Effector memory CD4-positive, alpha-beta T cell (primary cell): ENCODE measurements around the gene ZNF326.
A peak's percentile ranks its signal among the peaks of the same experiment; 100 is the strongest.
"Not testable (repeated sequence)": the region's sequence is repeated elsewhere in the genome, so short reads cannot be mapped to it uniquely, and the experiment has no call there.

ENCODE experiments used
- DNase-seq, 3 donors: peaks; one replicate each; pipeline ENCODE4 v3.0.0-alpha.2; 2020
- H3K27ac ChIP-seq: 2 replicates; pipeline ENCODE4 v1.7.0; 2013; ENCODE audit warnings: mild to moderate bottlenecking, low read length, moderate library complexity; ENCODE audit not compliant: insufficient read depth, poor library complexity, severe bottlenecking
- H3K27me3 ChIP-seq: replicated peaks from 2 replicates; pipeline ENCODE4 v1.7.0; 2013; ENCODE audit warnings: mild to moderate bottlenecking, low read length; ENCODE audit not compliant: insufficient read depth, control insufficient read depth, poor library complexity, severe bottlenecking
- H3K36me3 ChIP-seq: 2 replicates; pipeline ENCODE4 v1.7.0; 2013; ENCODE audit warnings: mild to moderate bottlenecking, low read length, moderate library complexity; ENCODE audit not compliant: control insufficient read depth, insufficient read depth
- H3K4me1 ChIP-seq: 2 replicates; pipeline ENCODE4 v1.7.0; 2013; ENCODE audit warnings: low read length, mild to moderate bottlenecking; ENCODE audit not compliant: control insufficient read depth, insufficient read depth, poor library complexity, severe bottlenecking
- H3K4me3 ChIP-seq: 2 replicates; pipeline ENCODE4 v1.7.0; 2013; ENCODE audit warnings: low read length, low read depth, mild to moderate bottlenecking; ENCODE audit not compliant: insufficient read depth, poor library complexity, severe bottlenecking
- H3K9me3 ChIP-seq: 2 replicates; pipeline ENCODE4 v1.7.0; 2013; ENCODE audit warnings: mild to moderate bottlenecking, low read length, moderate library complexity; ENCODE audit not compliant: control insufficient read depth

Gene ZNF326

GRCh38 chr1:89982846-89983245 lies 12.1 kb upstream of the ZNF326 start:
- H3K9me3 ChIP-seq, H3K27ac ChIP-seq, H3K27me3 ChIP-seq, H3K4me3 ChIP-seq, DNase-seq, H3K36me3 ChIP-seq, H3K4me1 ChIP-seq: not testable (repeated sequence)

GRCh38 chr1:89984564-89985116 lies 10.3 kb upstream of the ZNF326 start:
- not testable (repeated sequence) for H3K4me1 ChIP-seq, H3K9me3 ChIP-seq, DNase-seq, H3K27ac ChIP-seq, H3K27me3 ChIP-seq, H3K4me3 ChIP-seq, H3K36me3 ChIP-seq

- Histone ChIP-seq H3K27me3 (no peaks in the 10 kb centered on the region), H3K4me3 (no peak overlapping the region), H3K9me3 (no peaks in the 10 kb centered on the region), H3K27ac (no peak overlapping the region), H3K36me3 (no peaks in the 10 kb centered on the region), H3K4me1 (no peaks in the 10 kb centered on the region)
- no peak for DNase-seq
These were observed 8.9 kb upstream of the ZNF326 start for GRCh38 chr1:89986020-89986419.

- Histone ChIP-seq H3K9me3 (no peaks in the 10 kb centered on the region), H3K27ac (no peak overlapping the region), H3K36me3 (no peaks in the 10 kb centered on the region), H3K4me3 (no peak overlapping the region), H3K4me1 (no peaks in the 10 kb centered on the region), H3K27me3 (no peaks in the 10 kb centered on the region)
- peak in 2 of 3 donors; percentile 9 to 24 for DNase-seq
These were observed 7.6 kb upstream of the ZNF326 start for GRCh38 chr1:89987159-89987819.

- Histone ChIP-seq H3K36me3 (no peaks in the 10 kb centered on the region), H3K27me3 (no peaks in the 10 kb centered on the region), H3K9me3 (no peaks in the 10 kb centered on the region)
These were observed 5.8 kb upstream of the ZNF326 start for GRCh38 chr1:89989099-89989498.

GRCh38 chr1:89989799-89990198 lies 5.1 kb upstream of the ZNF326 start:
- Histone ChIP-seq H3K36me3 (no peaks in the 10 kb centered on the region), H3K27me3 (no peaks in the 10 kb centered on the region), H3K4me1 (no peaks in the 10 kb centered on the region), H3K4me3 (no peak overlapping the region), H3K9me3 (no peaks in the 10 kb centered on the region), H3K27ac (no peak overlapping the region)
- no peak for DNase-seq

More at GRCh38 chr1:89989099-89989498, 5.8 kb upstream of the ZNF326 start:
- no peak for DNase-seq
- Histone ChIP-seq H3K4me1 (no peaks in the 10 kb centered on the region), H3K27ac (no peak overlapping the region), H3K4me3 (no peak overlapping the region)

GRCh38 chr1:89990976-89991831 lies 3.7 kb upstream of the ZNF326 start:
- no peaks in the 10 kb centered on the region for H3K36me3 ChIP-seq
- DNase-seq = no peak
- H3K27ac ChIP-seq = no peak overlapping the region
- no peaks in the 10 kb centered on the region for H3K27me3 ChIP-seq
- no peak overlapping the region for H3K4me3 ChIP-seq
- no peaks in the 10 kb centered on the region for H3K4me1 ChIP-seq
- H3K9me3 ChIP-seq = no peaks in the 10 kb centered on the region

GRCh38 chr1:89993541-89993940 lies 1.4 kb upstream of the ZNF326 start:
- H3K9me3 ChIP-seq = no peaks in the 10 kb centered on the region
- no peak overlapping the region for H3K4me3 ChIP-seq
- H3K27ac ChIP-seq = no peak overlapping the region
- no peak for DNase-seq
- H3K36me3 ChIP-seq = no peaks in the 10 kb centered on the region
- peaks cover 8% of the 10 kb centered on the region for H3K4me1 ChIP-seq
- no peaks in the 10 kb centered on the region for H3K27me3 ChIP-seq

- DNase-seq = no peak
- peaks cover 8% of the 10 kb centered on the region for H3K4me1 ChIP-seq
- no peaks in the 10 kb centered on the region for H3K36me3 ChIP-seq
- H3K27me3 ChIP-seq = no peaks in the 10 kb centered on the region
- no peaks in the 10 kb centered on the region for H3K9me3 ChIP-seq
- peak overlapping the region; percentile 77 for H3K27ac ChIP-seq
- H3K4me3 ChIP-seq = peak overlapping the region; percentile 94
These were observed 592 bp upstream of the ZNF326 start for GRCh38 chr1:89994231-89994804.
